ENCODE results near the gene RANBP3. TPM values are rescaled to one million over a fixed set of nuclear protein-coding genes. Genes with fewer than 3 reads are reported as not detected.

The RANBP3 gene
- total and polyA plus RNA-seq, 12 donors, result 55.0 to 179 (median 81.1) TPM

DNA sequence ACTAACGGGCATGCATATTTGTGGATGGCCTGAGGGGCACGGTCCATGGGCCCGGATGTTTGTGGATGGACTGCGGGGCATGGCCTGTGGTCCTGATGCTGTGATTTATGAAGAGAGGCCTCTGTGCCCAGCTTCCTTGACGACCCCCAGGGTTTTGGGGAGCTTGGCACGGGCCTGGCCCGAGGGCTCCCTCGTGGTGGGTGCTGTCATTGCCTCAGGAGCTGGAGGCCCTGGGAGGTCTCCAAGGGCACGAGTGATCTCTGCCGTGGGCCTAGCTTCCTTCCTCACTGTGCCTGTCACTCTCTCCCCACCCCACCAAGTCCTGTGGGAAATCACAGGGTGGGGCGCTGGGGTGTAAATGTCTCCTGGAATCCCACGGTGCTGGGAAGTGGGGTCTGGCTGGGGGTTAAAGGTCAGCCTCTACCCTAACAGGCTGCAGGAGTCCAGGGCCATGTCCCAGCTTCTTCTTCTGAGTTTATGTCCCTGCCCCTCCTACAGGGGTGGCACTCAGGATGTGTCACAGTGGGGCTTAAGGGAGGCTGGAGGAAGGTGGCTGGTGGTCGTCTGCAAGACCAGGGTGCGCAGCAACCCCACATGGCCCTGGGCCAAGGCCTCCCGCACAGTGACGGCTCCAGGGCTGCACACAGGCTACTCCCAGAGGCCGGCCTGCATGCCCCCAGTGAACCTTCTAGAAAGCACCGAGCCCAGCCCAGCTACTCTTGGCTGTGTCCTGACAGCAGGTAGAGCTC, 27.6 kb upstream of the RANBP3 start:
- Histone ChIP-seq H3K27me3 (no peaks in the 10 kb centered on the region), H3K9me3 (replicated peaks in 1 of 3) (no peaks in the 10 kb centered on the region), H3K4me3 (no peak overlapping the region), H3K27ac (no peak overlapping the region), H3K4me1 (replicated peaks in 1 of 2) (no peaks in the 10 kb centered on the region), H3K36me3 (replicated peaks in 1 of 2) (no peaks in the 10 kb centered on the region)
- no peak for DNase-seq
- TF ChIP-seq, protein P1, sequence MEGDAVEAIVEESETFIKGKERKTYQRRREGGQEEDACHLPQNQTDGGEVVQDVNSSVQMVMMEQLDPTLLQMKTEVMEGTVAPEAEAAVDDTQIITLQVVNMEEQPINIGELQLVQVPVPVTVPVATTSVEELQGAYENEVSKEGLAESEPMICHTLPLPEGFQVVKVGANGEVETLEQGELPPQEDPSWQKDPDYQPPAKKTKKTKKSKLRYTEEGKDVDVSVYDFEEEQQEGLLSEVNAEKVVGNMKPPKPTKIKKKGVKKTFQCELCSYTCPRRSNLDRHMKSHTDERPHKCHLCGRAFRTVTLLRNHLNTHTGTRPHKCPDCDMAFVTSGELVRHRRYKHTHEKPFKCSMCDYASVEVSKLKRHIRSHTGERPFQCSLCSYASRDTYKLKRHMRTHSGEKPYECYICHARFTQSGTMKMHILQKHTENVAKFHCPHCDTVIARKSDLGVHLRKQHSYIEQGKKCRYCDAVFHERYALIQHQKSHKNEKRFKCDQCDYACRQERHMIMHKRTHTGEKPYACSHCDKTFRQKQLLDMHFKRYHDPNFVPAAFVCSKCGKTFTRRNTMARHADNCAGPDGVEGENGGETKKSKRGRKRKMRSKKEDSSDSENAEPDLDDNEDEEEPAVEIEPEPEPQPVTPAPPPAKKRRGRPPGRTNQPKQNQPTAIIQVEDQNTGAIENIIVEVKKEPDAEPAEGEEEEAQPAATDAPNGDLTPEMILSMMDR (IDR thresholded peaks at IDR 0.05), result no peak
- TF ChIP-seq POLR2A (IDR thresholded peaks at IDR 0.05), result no peak
- 74 to 90% (median 86%) methylated on average over 9 to 18 of the region's 18 CpGs for WGBS, 4 donors
- intact Hi-C loops (cut with DNase I), result no loop called here

DNA sequence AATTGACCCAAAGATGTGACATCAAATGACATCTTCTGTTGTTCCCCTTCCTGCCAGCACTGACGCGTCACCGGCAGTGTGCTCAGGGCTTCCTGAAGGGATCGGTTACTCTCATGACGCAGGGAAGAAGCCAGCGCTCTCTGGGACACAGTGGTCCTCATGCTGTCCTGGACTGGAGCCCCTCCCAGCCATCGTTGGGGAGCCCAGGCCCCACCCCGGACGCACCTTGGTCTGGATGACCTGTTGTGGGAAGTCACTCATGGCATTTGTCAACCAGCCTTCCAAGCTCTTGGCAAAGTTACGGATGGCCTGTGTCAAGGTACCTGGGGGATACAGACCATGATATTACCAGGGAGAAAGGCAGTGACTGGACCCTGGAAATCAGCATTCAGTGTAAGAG, 26.0 kb upstream of the RANBP3 start:
- H3K9me3 ChIP-seq (replicated peaks in 1 of 3), result no peaks in the 10 kb centered on the region
- no peaks in the 10 kb centered on the region for H3K4me1 ChIP-seq (replicated peaks in 1 of 2)
- H3K36me3 ChIP-seq (replicated peaks in 1 of 2), result no peaks in the 10 kb centered on the region
- H3K27me3 ChIP-seq, result no peaks in the 10 kb centered on the region
- intact Hi-C loops (cut with DNase I), result no loop called here
- WGBS, 4 donors, result 73 to 96% (median 85%) methylated on average over 7 to 10 of the region's 10 CpGs
- no peak overlapping the region for H3K27ac ChIP-seq
- no peak for DNase-seq
- TF ChIP-seq, protein P1 (IDR thresholded peaks at IDR 0.05), result no peak
- TF ChIP-seq POLR2A (IDR thresholded peaks at IDR 0.05), result no peak
- no peak overlapping the region for H3K4me3 ChIP-seq

DNA sequence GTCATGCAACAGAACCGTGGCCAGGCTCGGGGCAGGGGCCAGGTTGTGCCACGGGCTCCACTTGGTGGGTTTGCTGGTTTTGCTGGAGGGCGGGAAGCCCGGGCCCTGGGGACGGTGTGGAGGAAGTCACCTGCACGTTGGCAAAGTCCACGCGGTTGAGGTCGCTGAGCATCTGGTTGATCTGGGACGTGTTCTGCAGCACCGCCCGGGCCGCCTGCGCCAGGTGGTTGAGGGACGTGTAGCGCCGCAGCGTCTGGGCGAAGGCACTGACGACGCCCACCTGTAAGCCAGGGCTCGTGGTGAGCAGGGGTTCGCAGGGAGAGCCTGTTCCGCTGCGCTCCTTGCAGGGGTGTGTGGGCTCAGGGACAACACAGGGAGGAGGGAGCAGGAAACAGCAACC, 24.7 kb upstream of the RANBP3 start:
- intact Hi-C loops (cut with DNase I), result no loop called here
- no peak for TF ChIP-seq POLR2A (IDR thresholded peaks at IDR 0.05)
- TF ChIP-seq, protein P1 (IDR thresholded peaks at IDR 0.05), result no peak
- no peaks in the 10 kb centered on the region for H3K4me1 ChIP-seq (replicated peaks in 1 of 2)
- no peak overlapping the region for H3K27ac ChIP-seq
- no peak for DNase-seq
- H3K27me3 ChIP-seq, result no peaks in the 10 kb centered on the region
- 95 to 96% (median 95%) methylated on average over 15 to 26 of the region's 26 CpGs for WGBS, 4 donors
- H3K36me3 ChIP-seq (replicated peaks in 1 of 2), result no peaks in the 10 kb centered on the region
- no peaks in the 10 kb centered on the region for H3K9me3 ChIP-seq (replicated peaks in 1 of 3)
- no peak overlapping the region for H3K4me3 ChIP-seq

DNA sequence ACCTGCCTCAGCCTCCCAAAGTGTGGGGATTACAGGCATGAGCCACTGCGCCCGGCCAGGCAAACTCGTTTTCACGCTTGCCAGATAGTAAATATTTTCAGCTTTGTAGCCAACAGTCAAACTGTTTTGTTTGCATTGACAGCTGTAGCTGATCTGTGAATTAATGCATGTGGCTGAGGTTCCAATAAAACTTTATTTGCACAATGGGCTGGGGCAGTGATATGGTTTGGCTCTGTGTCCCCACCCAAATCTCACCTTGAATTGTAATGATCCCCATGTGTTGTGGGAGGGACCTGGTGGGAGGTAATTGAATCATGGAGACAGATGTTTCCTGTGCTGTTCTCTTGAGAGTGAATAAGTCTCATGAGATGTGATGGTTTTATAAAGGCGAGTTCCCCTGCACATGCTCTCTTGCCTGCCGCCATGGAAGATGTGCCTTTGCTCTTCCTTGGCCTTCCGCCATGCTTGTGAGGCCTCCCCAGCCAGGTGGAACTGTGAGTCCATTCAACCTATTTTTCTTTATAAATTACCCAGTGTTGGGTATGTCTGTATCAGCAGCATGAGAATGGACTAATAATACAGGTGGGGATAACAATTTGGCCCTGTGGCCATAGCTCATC, 22.4 kb upstream of the RANBP3 start:
- no peaks in the 10 kb centered on the region for H3K27me3 ChIP-seq
- H3K9me3 ChIP-seq (replicated peaks in 1 of 3), result no peaks in the 10 kb centered on the region
- TF ChIP-seq POLR2A (IDR thresholded peaks at IDR 0.05), result no peak
- TF ChIP-seq, protein P1 (IDR thresholded peaks at IDR 0.05), result no peak
- no peak overlapping the region for H3K27ac ChIP-seq
- WGBS, 4 donors, result 95 to 100% (median 97%) methylated on average over 7 of the region's 7 CpGs
- no peaks in the 10 kb centered on the region for H3K4me1 ChIP-seq (replicated peaks in 1 of 2)
- no peak overlapping the region for H3K4me3 ChIP-seq
- intact Hi-C loops (cut with DNase I), result no loop called here
- no peak for DNase-seq
- H3K36me3 ChIP-seq (replicated peaks in 1 of 2), result no peaks in the 10 kb centered on the region

All from adrenal gland (tissue), 12 donors.